ENCODE results near the gene REXO4. TPM values are rescaled to one million over a fixed set of nuclear protein-coding genes. Genes with fewer than 3 reads are reported as not detected.
A peak's percentile ranks its signal among the peaks of the same experiment; 100 is the strongest.

REXO4 gene
- total and polyA plus RNA-seq, 2 of the 13 experiments (the other 11 are each of a cell fraction or from before 2014, with no cell fraction given) = 18.5 to 30.4 TPM

GRCh38 chr9:133375116-133375723 lies 42.6 kb downstream of the REXO4 start (continued):
- TF ChIP-seq, protein P1, sequence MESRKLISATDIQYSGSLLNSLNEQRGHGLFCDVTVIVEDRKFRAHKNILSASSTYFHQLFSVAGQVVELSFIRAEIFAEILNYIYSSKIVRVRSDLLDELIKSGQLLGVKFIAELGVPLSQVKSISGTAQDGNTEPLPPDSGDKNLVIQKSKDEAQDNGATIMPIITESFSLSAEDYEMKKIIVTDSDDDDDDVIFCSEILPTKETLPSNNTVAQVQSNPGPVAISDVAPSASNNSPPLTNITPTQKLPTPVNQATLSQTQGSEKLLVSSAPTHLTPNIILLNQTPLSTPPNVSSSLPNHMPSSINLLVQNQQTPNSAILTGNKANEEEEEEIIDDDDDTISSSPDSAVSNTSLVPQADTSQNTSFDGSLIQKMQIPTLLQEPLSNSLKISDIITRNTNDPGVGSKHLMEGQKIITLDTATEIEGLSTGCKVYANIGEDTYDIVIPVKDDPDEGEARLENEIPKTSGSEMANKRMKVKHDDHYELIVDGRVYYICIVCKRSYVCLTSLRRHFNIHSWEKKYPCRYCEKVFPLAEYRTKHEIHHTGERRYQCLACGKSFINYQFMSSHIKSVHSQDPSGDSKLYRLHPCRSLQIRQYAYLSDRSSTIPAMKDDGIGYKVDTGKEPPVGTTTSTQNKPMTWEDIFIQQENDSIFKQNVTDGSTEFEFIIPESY (CRISPR knock-in tag; IDR thresholded peaks at IDR 0.05) = no peak
- TF ChIP-seq DPF2 (CRISPR knock-in tag; IDR thresholded peaks at IDR 0.05; ENCODE audit: borderline replicate concordance, low read depth) = no peak
- 0 out of 2 replicates have a peak, but pooled peaks have one; percentile 2 for TF ChIP-seq TFDP2 (CRISPR knock-in tag; IDR thresholded peaks at IDR 0.05)
- TF ChIP-seq PBX3 (CRISPR knock-in tag; IDR thresholded peaks at IDR 0.05; ENCODE audit: borderline replicate concordance) = no peak
- no peak for TF ChIP-seq ZNF589 (CRISPR knock-in tag; conservative IDR thresholded peaks at IDR 0.05)
- TF ChIP-seq ZBTB43 (CRISPR knock-in tag; conservative IDR thresholded peaks at IDR 0.05) = peak; percentile 49; the same call in 1 of the 2 replicates
- TF ChIP-seq NR2F6 (IDR thresholded peaks at IDR 0.05) = no peak
- 0 out of 2 replicates have a peak, but pooled peaks have one; percentile 9 for TF ChIP-seq NR2F6 (CRISPR knock-in tag; IDR thresholded peaks at IDR 0.05)
- peak; percentile 64; the same call in 1 of the 2 replicates for TF ChIP-seq ZNF800 (CRISPR knock-in tag; IDR thresholded peaks at IDR 0.05)
- TF ChIP-seq ELF1 (CRISPR knock-in tag; IDR thresholded peaks at IDR 0.05) = peak; percentile 62; the same call in 1 of the 2 replicates
- no peak for TF ChIP-seq KLF12 (CRISPR knock-in tag; IDR thresholded peaks at IDR 0.05; ENCODE audit: borderline replicate concordance)
- no peak for TF ChIP-seq ZBTB20 (CRISPR knock-in tag; IDR thresholded peaks at IDR 0.05; ENCODE audit: borderline replicate concordance, low read depth)
- peak; percentile 74; the same call in 1 of the 2 replicates for TF ChIP-seq KDM5A (IDR thresholded peaks at IDR 0.05; ENCODE audit: borderline replicate concordance, low read length)
- no peak for TF ChIP-seq SMAD9 (CRISPR knock-in tag; IDR thresholded peaks at IDR 0.05)
- TF ChIP-seq KDM2A (CRISPR knock-in tag; IDR thresholded peaks at IDR 0.05; ENCODE audit: borderline replicate concordance, low read depth) = 0 out of 2 replicates have a peak, but pooled peaks have one; percentile 12
- TF ChIP-seq, protein P2, sequence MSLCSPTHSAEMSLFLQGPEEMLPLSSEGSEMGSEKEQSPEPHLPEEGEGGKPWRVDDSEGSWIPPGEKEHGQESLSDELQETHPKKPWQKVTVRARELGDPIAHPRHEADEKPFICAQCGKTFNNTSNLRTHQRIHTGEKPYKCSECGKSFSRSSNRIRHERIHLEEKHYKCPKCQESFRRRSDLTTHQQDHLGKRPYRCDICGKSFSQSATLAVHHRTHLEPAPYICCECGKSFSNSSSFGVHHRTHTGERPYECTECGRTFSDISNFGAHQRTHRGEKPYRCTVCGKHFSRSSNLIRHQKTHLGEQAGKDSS (CRISPR knock-in tag; IDR thresholded peaks at IDR 0.05; ENCODE audit: borderline replicate concordance, low read depth) = no peak
- TF ChIP-seq SKI (IDR thresholded peaks at IDR 0.05; ENCODE audit: partially characterized antibody) = peak; percentile 46
- no peak for TF ChIP-seq DMTF1 (CRISPR knock-in tag; IDR thresholded peaks at IDR 0.05)
